ENCODE data around the gene SLC28A2.

Gene SLC28A2

GRCh38 chr15:45251888-45252287 lies at the start of gene SLC28A2:
SLC28A2 (plus strand) TSS chr15:45252234; CDS start chr15:45253216, 982 bp downstream.
- TF ChIP-seq CTCF (IDR thresholded peaks at IDR 0.05; ENCODE audit: insufficient read depth, missing control alignments), result no peak
- no peak for DNase-seq (ENCODE audit: insufficient read length, low spot score)
- no peak for FAIRE-seq

GRCh38 chr15:45203182-45203581 lies 48.9 kb upstream of the SLC28A2 start:
- FAIRE-seq (no peak), DNase-seq (ENCODE audit: insufficient read length, low spot score) (no peak)
- no peak for TF ChIP-seq CTCF (IDR thresholded peaks at IDR 0.05; ENCODE audit: insufficient read depth, missing control alignments)

- DNase-seq (ENCODE audit: insufficient read length, low spot score), result peak; percentile 53
- FAIRE-seq, result no peak
- TF ChIP-seq CTCF (IDR thresholded peaks at IDR 0.05; ENCODE audit: insufficient read depth, missing control alignments), result peak; percentile 88
Measured at GRCh38 chr15:45205192-45205591, 46.8 kb upstream of the SLC28A2 start.

GRCh38 chr15:45212493-45212892 lies 39.5 kb upstream of the SLC28A2 start:
- FAIRE-seq (no peak), DNase-seq (ENCODE audit: insufficient read length, low spot score) (no peak)
- TF ChIP-seq CTCF (IDR thresholded peaks at IDR 0.05; ENCODE audit: insufficient read depth, missing control alignments), result no peak

GRCh38 chr15:45221053-45221599 lies 30.9 kb upstream of the SLC28A2 start:
- FAIRE-seq, result no peak
- no peak for TF ChIP-seq CTCF (IDR thresholded peaks at IDR 0.05; ENCODE audit: insufficient read depth, missing control alignments)
- DNase-seq (ENCODE audit: insufficient read length, low spot score), result no peak

GRCh38 chr15:45221967-45222366 lies 30.1 kb upstream of the SLC28A2 start:
- DNase-seq (ENCODE audit: insufficient read length, low spot score) (no peak), FAIRE-seq (no peak)
- no peak for TF ChIP-seq CTCF (IDR thresholded peaks at IDR 0.05; ENCODE audit: insufficient read depth, missing control alignments)

GRCh38 chr15:45224621-45225217 lies 27.3 kb upstream of the SLC28A2 start:
- DNase-seq (ENCODE audit: insufficient read length, low spot score), result no peak
- no peak for FAIRE-seq
- TF ChIP-seq CTCF (IDR thresholded peaks at IDR 0.05; ENCODE audit: insufficient read depth, missing control alignments), result no peak

Measured in D721Med (cell line).